ENCODE data around the gene LDHAL6B. TPM values are rescaled to one million over a fixed set of nuclear protein-coding genes. Genes with fewer than 3 reads are reported as not detected.

The LDHAL6B gene
- total and polyA plus RNA-seq, 2 donors: not detected

Small RNA genes within 50 kb of the gene (small RNA-seq; reads per million reads assigned to genes)
- 0.41 reads per million, percentile 34 among the genes with 10 or more reads in this experiment for gene MIR2116
- not detected for gene RNU4-80P

Other genes starting within 250 kb of the LDHAL6B start
- gene RNF111, start 219.2 kb upstream of the LDHAL6B start, total RNA-seq: 38.3 TPM
- 11.3 TPM for gene RNF111, start 219.2 kb upstream of the LDHAL6B start, polyA plus RNA-seq
- gene CCNB2, start 101.7 kb upstream of the LDHAL6B start, total RNA-seq: 18.2 TPM
- gene CCNB2, start 101.7 kb upstream of the LDHAL6B start, polyA plus RNA-seq: 0.61 TPM
- gene MYO1E, start 166.0 kb downstream of the LDHAL6B start, total RNA-seq: 60.0 TPM
- gene MYO1E, start 166.0 kb downstream of the LDHAL6B start, polyA plus RNA-seq: 20.2 TPM
- gene FAM81A, start 231.3 kb downstream of the LDHAL6B start, total RNA-seq: 2.0 TPM
- gene FAM81A, start 231.3 kb downstream of the LDHAL6B start, polyA plus RNA-seq: 0.48 TPM